NB4 (cell line): Measurements from ENCODE around the gene CXCL6.

Experiments used
- CTCF ChIP-seq: IDR thresholded peaks from one replicate; pipeline ENCODE4 v1.5.1; 2012; ENCODE audit warnings: low read depth, low read length
- POLR2A ChIP-seq: IDR thresholded peaks from 2 replicates; pipeline ENCODE4 v1.6.1; 2011; ENCODE audit warnings: mild to moderate bottlenecking; ENCODE audit not compliant: insufficient read length; ENCODE audit errors: extremely low read depth

GRCh38 chr4:73844806-73845205, 8.3 kb downstream of the CXCL6 start:
- TF ChIP-seq CTCF (no peak), POLR2A (no peak)
